Mononuclear cell (primary cell): ENCODE measurements around the gene OR5K4. TPM values are rescaled to one million over a fixed set of nuclear protein-coding genes. Genes with fewer than 3 reads are reported as not detected.
"Not testable (repeated sequence)": the region's sequence is repeated elsewhere in the genome, so short reads cannot be mapped to it uniquely, and the experiment has no call there.

Source experiments
- H3K27me3 ChIP-seq: 2 replicates; pipeline ENCODE4 v1.6.0; 2011; ENCODE audit warnings: low read length, control low read depth; ENCODE audit not compliant: insufficient read depth
- H3K4me1 ChIP-seq: 2 replicates; pipeline ENCODE4 v1.5.1; 2011; ENCODE audit warnings: mild to moderate bottlenecking, low read length, control low read depth; ENCODE audit not compliant: insufficient read depth
- H3K4me3 ChIP-seq: 2 replicates; pipeline ENCODE4 v1.5.1; 2011; ENCODE audit warnings: mild to moderate bottlenecking, low read length, moderate library complexity
- H3K9me3 ChIP-seq: 2 replicates; pipeline ENCODE4 v1.5.1; 2011; ENCODE audit warnings: low read depth, mild to moderate bottlenecking, control low read depth, low read length
- total RNA-seq: library from RNA; depleted of rRNA; stranded (reverse); fragments of >200 nt; gene quantifications from one replicate; pipeline ENCODE4 v1.2.3, GENCODE V29; 2012

OR5K4 gene
- total RNA-seq, 1 donor = not detected

DNA sequence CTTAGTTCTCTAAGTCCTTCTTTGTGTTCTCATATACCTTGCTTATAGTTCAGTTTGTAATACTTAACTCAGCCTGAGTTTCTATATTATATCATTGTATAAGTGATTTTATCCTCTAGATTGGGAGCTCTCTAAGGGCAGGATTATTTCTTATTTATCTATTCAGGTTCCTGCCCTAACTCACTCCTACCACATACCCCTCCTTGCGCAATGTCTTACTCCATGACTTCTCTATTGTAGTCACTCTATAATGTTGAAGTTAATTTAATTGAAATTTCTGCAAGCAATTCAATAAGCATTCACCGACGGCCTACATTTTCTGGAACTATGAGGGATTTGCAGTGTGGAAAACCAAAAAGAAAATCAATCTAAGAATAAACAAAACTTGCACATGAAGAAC, 3.6 kb upstream of the OR5K4 start:
- Histone ChIP-seq H3K9me3 (no peaks in the 10 kb centered on the region), H3K27me3 (no peaks in the 10 kb centered on the region), H3K4me3 (no peak overlapping the region), H3K4me1 (no peaks in the 10 kb centered on the region)

DNA sequence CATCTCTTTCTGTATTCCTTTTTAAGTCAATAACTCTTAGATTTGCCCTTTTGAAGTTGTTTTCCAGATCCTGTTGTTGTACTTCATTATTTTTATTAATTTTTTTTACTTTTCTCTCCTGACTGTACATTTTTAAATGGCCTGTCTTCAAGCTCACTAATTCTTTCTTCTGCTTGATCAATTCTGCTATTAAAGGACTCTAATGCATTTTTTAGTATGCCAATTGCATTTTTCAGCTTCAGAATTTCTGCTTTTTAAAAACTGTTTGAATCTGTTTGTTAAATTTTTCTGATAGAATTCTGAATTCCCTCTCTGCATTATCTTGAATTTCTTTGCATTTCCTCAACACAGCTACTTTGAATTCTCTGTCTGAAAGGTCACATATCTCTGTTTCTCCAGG, 5.6 kb downstream of the OR5K4 start:
- no peak overlapping the region for H3K4me3 ChIP-seq
- no peaks in the 10 kb centered on the region for H3K27me3 ChIP-seq
- no peaks in the 10 kb centered on the region for H3K4me1 ChIP-seq
- no peaks in the 10 kb centered on the region for H3K9me3 ChIP-seq

DNA sequence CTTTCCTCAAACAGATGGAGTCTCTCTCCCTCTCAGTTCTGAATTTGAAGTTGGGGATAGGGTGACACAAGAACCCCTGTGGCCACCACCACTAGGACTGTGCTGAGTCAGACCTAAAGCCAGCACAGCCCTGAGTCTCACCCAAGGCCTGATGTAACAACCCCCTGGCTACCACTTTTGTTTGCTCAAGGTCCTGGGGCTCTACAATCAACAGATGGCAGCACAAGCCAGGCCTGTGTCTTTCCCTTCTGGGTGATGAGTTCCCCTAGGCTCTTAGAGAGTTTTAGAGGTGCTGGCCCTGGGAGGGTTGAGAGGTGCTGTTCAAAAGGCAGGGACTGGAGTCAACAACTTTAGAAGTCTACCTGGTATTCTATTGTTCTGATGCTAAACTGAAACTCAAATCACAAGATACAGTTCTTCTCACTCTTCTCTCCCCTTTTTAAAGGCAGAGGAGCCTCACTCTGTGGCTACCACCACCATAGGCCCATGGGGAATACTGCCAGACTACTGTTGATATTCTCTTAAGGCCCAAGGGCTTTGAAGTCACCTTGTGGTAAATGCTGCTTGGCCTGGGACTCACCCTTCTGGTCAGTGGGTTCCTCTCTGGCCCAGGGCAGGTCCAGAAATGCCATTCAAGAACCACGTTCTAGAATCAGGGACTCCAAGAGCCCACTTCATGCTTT, 6.5 kb downstream of the OR5K4 start:
- H3K27me3 ChIP-seq = no peaks in the 10 kb centered on the region
- H3K9me3 ChIP-seq = no peaks in the 10 kb centered on the region
- no peak overlapping the region for H3K4me3 ChIP-seq

DNA sequence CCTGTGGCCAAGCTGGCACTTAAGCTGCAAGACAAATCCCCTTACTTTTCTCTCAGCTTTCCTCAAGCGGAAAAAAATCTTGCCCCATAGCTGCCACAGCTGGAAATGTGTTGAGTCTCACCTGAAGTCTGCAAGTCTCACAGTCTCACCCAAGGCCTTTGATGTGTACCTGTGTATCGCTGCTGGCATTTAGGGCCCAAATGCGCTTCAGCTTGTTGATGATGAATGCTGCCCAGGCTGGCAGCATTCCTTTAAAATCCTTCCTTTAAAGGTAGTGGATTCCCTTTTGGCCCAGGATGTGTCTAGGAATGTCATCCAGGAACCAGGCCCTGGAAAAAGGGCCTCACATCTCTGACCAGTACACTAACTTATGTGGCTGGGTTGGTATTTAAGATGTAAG, 7.0 kb downstream of the OR5K4 start:
- no peak overlapping the region for H3K4me3 ChIP-seq
- H3K27me3 ChIP-seq = no peaks in the 10 kb centered on the region
- no peaks in the 10 kb centered on the region for H3K4me1 ChIP-seq
- H3K9me3 ChIP-seq = no peaks in the 10 kb centered on the region

More for the DNA sequence above, 6.5 kb downstream of the OR5K4 start:
- H3K4me1 ChIP-seq = no peaks in the 10 kb centered on the region

DNA sequence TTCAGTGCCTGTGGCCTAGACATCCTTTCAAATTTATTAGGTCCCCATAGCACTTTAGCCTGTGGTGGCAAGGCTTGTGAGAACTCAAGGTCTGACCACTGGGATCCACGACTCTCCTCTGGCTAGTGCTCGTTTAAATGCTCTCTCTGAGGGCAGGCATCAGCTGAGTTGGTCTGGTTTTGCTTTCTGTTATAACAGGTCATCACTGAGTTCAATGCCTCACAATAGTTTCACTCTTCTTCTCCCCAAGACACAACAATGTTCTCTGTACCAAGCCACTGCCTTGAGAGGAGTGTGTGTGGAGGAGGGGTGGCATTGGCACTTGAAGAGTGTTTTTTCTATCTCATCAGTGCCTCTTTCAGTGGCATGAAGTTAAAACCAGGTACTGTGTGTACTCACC, 7.6 kb downstream of the OR5K4 start:
- no peaks in the 10 kb centered on the region for H3K9me3 ChIP-seq
- no peaks in the 10 kb centered on the region for H3K4me1 ChIP-seq
- H3K27me3 ChIP-seq = no peaks in the 10 kb centered on the region
- no peak overlapping the region for H3K4me3 ChIP-seq

DNA sequence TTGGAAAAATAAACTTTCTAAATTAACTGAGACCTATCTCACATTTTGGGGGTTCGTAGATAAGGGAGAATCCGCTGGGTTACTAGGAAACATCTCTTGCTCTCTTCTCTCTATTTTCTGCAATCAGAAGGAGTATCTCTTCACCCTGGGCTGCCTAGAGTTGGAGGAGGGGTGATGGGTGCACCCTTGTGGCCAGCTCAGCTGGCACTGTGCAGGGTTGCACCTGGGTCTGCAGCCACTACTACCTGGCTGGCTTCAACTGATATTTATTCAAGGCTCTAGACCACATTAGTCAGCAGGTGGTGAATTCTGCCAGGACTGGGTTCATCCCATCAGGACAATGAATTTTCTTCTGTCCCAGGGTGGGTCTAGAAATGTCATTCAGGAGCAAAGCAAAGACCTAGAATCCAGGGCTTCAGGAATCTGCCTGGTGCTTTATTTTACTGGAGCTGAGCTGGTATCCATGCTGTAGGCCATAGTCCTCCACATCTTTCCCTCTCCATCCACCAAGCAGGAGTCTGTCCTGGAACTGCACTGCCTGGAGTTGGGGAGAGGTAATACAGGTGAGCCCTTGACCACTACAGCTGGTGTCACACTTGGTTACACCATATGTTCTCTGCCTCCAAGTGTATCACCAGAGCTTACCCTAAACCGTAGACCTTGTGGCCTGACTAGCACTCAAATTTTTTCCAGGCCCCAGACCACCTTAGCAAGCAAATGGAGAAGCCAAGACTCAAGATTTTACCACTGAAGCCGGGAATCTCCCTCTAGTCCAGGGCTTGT, 14.0 kb downstream of the OR5K4 start:
- Histone ChIP-seq H3K4me3 (no peak overlapping the region), H3K9me3 (no peaks in the 10 kb centered on the region), H3K27me3 (no peaks in the 10 kb centered on the region), H3K4me1 (no peaks in the 10 kb centered on the region)

DNA sequence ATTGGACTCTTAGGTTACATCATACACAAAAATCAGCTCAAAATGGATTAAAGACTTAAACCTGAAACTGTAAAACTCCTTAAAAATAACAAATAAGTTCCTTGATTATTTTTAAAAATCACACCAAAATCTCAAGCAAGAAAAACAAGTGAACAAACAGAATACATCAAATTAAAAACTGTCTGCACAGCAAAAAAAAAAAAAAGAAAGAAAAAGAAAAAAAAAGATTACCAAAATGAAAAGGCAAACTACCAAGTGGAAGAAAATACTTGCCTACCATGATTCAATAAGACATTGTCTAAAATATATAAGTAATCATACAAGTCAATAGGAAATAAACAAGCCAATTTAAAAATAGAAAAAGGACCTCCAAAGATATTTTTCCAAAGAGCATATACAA, 17.5 kb downstream of the OR5K4 start:
- no peaks in the 10 kb centered on the region for H3K9me3 ChIP-seq
- H3K4me1 ChIP-seq = no peaks in the 10 kb centered on the region
- no peaks in the 10 kb centered on the region for H3K27me3 ChIP-seq
- no peak overlapping the region for H3K4me3 ChIP-seq

DNA sequence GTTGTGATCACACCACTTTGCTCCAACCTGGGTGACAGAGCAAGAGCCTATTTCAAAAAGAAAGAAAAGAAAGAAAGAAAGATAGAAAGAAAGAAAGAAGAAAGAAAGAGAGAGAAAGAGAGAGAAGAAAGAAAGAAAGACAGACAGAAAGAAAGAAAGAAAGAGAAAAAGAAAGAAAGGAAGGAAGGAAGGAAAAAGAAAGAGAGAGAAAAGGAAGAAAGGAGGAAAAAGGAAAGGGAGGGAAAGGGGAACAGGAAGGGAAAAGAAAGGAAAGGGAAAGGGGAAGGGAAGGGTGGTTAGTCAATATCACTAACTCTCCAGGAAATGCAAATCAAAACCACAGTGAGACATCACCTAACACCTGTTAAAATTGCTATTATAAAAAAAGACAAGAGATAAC, 18.2 kb downstream of the OR5K4 start:
- H3K4me3 ChIP-seq = no peak overlapping the region
- no peaks in the 10 kb centered on the region for H3K4me1 ChIP-seq
- H3K27me3 ChIP-seq = no peaks in the 10 kb centered on the region
- H3K9me3 ChIP-seq = no peaks in the 10 kb centered on the region

DNA sequence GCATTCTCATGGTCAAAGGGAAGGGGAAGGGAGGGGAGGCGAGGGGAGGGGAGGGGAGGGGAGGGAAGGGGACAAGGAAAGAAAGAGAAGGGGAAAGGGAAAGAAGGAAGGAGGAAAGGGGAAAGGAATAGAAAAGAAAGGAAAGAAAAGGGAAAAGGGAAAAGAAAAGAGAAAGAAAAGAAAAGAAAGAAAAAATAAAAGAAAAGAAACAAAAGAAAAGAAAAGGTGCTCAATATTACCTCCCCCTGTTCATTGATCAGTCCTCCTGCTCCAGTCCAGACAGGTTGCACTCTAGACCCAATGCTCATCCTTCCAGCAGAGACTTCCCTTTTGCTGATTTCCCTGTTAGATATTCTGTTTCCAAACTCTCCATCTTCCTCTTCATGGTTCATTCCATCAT, 18.8 kb downstream of the OR5K4 start:
- H3K4me3 ChIP-seq = no peak overlapping the region
- no peaks in the 10 kb centered on the region for H3K9me3 ChIP-seq
- H3K27me3 ChIP-seq = no peaks in the 10 kb centered on the region
- no peaks in the 10 kb centered on the region for H3K4me1 ChIP-seq

DNA sequence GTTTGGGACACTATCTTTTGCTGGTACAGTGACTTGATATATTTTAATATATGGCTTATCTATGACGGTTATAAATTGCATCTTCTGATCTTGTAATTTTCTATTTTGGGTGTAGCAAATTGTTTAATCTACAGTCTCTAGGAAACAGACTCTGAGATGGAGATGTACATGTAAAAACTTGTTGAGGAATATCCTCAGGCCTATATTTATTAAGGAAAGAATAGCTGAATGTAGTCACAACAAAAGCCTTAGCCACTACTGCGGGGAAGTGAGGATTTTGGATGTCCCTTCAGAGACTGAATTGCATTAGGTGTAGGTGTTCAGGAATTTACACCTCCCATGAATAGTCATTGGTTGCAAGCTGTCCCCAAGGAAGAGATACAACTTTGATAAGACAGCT, 23.0 kb downstream of the OR5K4 start:
- Histone ChIP-seq H3K4me1 (no peaks in the 10 kb centered on the region), H3K9me3 (no peaks in the 10 kb centered on the region), H3K4me3 (no peak overlapping the region), H3K27me3 (no peaks in the 10 kb centered on the region)

DNA sequence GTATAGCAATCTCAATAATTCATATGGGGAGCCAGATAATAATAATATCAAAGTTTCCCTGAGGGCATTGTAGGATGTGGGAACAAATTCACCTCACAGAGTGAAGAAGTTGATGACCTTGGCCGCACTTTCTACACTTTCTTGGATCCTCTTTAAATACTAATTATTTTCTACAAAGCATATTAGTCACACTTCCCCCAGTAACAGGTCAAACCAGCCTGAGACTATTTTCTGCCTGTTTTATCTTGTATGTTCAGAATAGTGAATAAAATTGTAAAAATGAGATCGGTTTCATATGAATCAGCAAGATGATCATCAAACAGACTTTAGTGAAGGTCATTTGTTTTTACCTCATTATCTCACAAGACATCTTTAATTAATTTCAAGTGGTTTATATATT, 34.5 kb downstream of the OR5K4 start:
- Histone ChIP-seq H3K4me3 (no peak overlapping the region), H3K4me1 (no peaks in the 10 kb centered on the region), H3K9me3 (no peaks in the 10 kb centered on the region), H3K27me3 (no peaks in the 10 kb centered on the region)

DNA sequence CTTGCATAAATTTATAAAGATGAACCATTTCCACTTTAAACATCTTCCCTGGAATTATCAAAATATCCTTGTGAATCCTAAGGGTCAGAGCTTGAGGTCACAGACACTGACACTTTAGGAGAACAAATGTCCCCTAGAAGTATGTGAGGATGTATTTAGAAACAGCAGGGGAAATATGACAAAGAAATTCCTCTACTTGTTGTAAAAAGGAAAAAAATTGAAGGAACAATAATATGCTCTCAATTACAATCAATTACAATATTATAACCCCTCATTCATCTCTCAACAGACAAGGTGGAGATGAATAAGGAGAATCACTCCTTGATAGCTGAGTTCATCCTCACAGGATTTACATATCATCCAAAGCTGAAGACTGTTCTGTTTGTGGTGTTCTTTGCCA, 36.7 kb downstream of the OR5K4 start, which contains the start of gene OR5K3:
TSS of gene OR5K3 (plus strand) at position 301 of the 400 bp plus-strand sequence. CDS start at position 301, 0 bp downstream.
- no peak within 1 kb of the TSS for H3K4me3 ChIP-seq
- H3K9me3 ChIP-seq = no peaks in the 10 kb centered on the region
- no peaks in the 10 kb centered on the region for H3K4me1 ChIP-seq
- no peaks in the 10 kb centered on the region for H3K27me3 ChIP-seq

DNA sequence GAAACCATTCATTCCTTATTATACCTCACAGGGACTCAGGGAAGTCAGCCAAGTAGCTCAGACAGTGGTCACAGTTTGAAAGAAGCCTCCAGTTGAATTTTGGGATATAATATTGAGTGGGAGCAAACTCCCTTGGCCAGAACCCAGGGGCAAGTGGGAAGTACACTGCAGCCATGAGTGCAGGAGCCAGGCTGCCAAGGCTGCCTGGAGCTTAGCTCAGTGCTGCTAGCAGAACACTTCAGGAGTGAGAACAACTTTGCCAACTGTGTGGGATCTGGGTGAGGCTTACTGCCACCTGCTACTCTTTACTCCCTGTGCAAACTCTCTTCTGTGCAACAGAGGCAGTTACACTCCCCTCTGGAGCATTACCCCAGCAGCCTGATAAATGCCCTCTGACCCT, 41.4 kb downstream of the OR5K4 start:
- no peak overlapping the region for H3K4me3 ChIP-seq
- H3K9me3 ChIP-seq = peaks cover 9% of the 10 kb centered on the region
- no peaks in the 10 kb centered on the region for H3K27me3 ChIP-seq
- no peaks in the 10 kb centered on the region for H3K4me1 ChIP-seq

DNA sequence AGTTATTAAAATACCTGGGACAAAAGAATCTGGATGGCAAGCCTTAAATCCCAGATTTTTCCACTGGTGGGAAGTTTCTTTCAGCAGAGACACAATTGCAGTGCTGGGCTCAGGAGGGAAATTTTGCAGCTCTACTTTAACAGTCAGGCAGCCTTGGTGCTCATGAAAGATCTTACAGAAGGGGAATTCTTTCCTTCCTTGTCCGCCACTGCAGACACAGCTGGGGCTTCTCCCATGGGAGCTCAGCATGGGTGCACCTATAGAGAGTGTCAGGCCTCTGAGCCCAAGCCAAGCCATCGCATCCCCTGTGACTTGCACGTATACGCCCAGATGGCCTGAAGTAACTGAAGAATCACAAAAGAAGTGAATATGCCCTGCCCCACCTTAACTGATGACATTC, 42.8 kb downstream of the OR5K4 start:
- not testable (repeated sequence) for H3K4me1 ChIP-seq, H3K9me3 ChIP-seq, H3K27me3 ChIP-seq, H3K4me3 ChIP-seq

DNA sequence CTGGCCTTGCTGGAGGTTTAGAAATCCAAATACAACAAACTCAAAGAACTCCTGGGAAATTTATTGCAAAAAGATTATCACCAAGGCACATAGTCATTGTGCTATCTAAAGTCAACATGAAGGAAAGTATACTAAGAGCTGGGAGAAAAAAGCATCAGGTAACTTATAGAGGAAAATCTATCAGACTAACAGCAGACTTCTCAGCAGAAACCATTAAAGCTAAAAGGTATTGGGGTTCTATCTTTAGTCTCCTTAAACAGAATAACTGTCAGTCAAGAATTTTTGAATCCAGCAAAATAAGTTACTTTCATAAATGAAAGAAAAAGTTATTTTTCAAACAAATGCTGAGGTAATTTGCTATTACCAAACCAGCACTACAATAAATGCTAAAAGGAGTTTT, 44.9 kb downstream of the OR5K4 start:
- no peaks in the 10 kb centered on the region for H3K4me1 ChIP-seq
- peaks cover 16% of the 10 kb centered on the region for H3K9me3 ChIP-seq
- H3K4me3 ChIP-seq = no peak overlapping the region
- no peaks in the 10 kb centered on the region for H3K27me3 ChIP-seq

DNA sequence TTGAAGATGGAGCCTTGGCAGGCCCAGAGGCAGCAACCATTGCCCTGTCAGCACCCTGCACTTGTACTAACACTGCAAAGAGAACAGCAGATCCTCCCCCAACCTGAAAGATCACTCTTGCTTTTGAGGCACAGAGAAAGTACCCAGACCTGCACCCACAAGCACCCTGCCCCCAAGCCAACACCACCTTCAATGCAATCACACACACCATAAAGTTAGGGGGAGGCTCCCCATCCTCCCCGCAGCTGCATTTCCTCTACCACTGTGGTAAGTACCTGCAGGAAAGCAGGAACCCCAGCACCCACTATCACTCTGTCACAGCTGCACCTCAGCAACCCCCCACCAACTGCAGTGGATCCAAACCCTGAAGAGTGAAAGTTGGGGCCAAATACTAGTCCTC, 48.9 kb downstream of the OR5K4 start:
- Histone ChIP-seq H3K4me3 (no peak overlapping the region), H3K4me1 (no peaks in the 10 kb centered on the region), H3K9me3 (peaks cover 30% of the 10 kb centered on the region), H3K27me3 (no peaks in the 10 kb centered on the region)
